Natural killer cell (primary cell): Measurements from ENCODE around the gene CCDC15. TPM values are rescaled to one million over a fixed set of nuclear protein-coding genes. Genes with fewer than 3 reads are reported as not detected.
"Not testable (repeated sequence)": the region's sequence is repeated elsewhere in the genome, so short reads cannot be mapped to it uniquely, and the experiment has no call there.

Experiments used
- ATAC-seq, 3 donors: fragments of 150-1000 bp in 2 of 3; fragments of 200-7000 bp in 1 of 3; cut with Tn5 transposase; 1 replicate in 1 of 3; 2 replicates in 2 of 3; pipeline ENCODE4 v1.10.0; 2021; ENCODE audit warnings: mild to moderate bottlenecking in 2 of 3, moderate library complexity in 2 of 3
- DNase-seq, 2 donors: peaks; one replicate each; pipeline versions ENCODE4 v3.0.0 to v3.0.0-alpha.2; 2013 to 2021; ENCODE audit warnings: mixed read lengths in 1 of 2
- H3K27ac ChIP-seq: one replicate; pipeline ENCODE4 v1.5.1; 2013; ENCODE audit warnings: mild to moderate bottlenecking, low read length
- H3K27me3 ChIP-seq: one replicate; pipeline ENCODE4 v1.6.1; 2013; ENCODE audit warnings: low read length; ENCODE audit not compliant: control insufficient read depth, insufficient read depth
- H3K36me3 ChIP-seq: one replicate; pipeline ENCODE4 v1.6.1; 2013; ENCODE audit warnings: low read length; ENCODE audit not compliant: control insufficient read depth, insufficient read depth
- H3K4me1 ChIP-seq: one replicate; pipeline ENCODE4 v1.6.1; 2013; ENCODE audit warnings: low read length; ENCODE audit not compliant: control insufficient read depth, insufficient read depth
- H3K4me3 ChIP-seq: one replicate; pipeline ENCODE4 v1.5.1; 2013; ENCODE audit warnings: low read length
- H3K9me3 ChIP-seq: one replicate; pipeline ENCODE4 v1.6.1; 2013; ENCODE audit warnings: low read length; ENCODE audit not compliant: control insufficient read depth, insufficient read depth
- H3K27ac Mint-ChIP-seq, 2 donors: one replicate each; pipeline ENCODE4 v1.8.0; 2022; ENCODE audit warnings: mild to moderate bottlenecking in 2 of 2, mixed read lengths in 2 of 2, moderate library complexity in 1 of 2
- H3K27me3 Mint-ChIP-seq, 2 donors: one replicate each; pipeline ENCODE4 v1.8.0; 2022; ENCODE audit warnings: low read depth in 2 of 2, mixed read lengths in 2 of 2
- H3K36me3 Mint-ChIP-seq: one replicate; pipeline ENCODE4 v1.8.0; 2022; ENCODE audit warnings: mixed read lengths
- H3K4me1 Mint-ChIP-seq, 2 donors: one replicate each; pipeline ENCODE4 v1.8.0; 2022; ENCODE audit warnings: mixed read lengths in 2 of 2
- H3K4me3 Mint-ChIP-seq: one replicate; pipeline ENCODE4 v1.8.0; 2022; ENCODE audit warnings: mild to moderate bottlenecking, moderate library complexity, mixed read lengths
- H3K9me3 Mint-ChIP-seq, 2 donors: one replicate each; pipeline ENCODE4 v1.8.0; 2022; ENCODE audit warnings: mixed read lengths in 2 of 2
- CTCF ChIP-seq: fragments of 200-600 bp; IDR thresholded peaks from one replicate; pipeline ENCODE4 v1.8.0; 2022; ENCODE audit warnings: antibody characterized with exemption
- WGBS: methylation state at CpG from one replicate; pipeline ENCODE4 v1.1.7; 2013; ENCODE audit warnings: missing lambda C conversion rate; ENCODE audit not compliant: insufficient coverage; 5-methylcytosine and 5-hydroxymethylcytosine counted together
- intact Hi-C: fragments of 100-400 bp; cut with micrococcal nuclease; formaldehyde crosslinking; loops from one replicate; pipeline ENCODE4 v1.14.2; 2022
- total RNA-seq, 4 donors: library from RNA; stranded (reverse); fragments of 120-200 nt in 1 of 4; gene quantifications; one replicate each; pipeline versions ENCODE4 v1.2.3 to v1.2.4, GENCODE V29; 2013 to 2022

CCDC15 gene
- total RNA-seq, 3 donors from 2014 or later (not counting 1 experiment from before 2014, with no cell fraction given): 3.8 to 4.7 (median 3.9) TPM

DNA sequence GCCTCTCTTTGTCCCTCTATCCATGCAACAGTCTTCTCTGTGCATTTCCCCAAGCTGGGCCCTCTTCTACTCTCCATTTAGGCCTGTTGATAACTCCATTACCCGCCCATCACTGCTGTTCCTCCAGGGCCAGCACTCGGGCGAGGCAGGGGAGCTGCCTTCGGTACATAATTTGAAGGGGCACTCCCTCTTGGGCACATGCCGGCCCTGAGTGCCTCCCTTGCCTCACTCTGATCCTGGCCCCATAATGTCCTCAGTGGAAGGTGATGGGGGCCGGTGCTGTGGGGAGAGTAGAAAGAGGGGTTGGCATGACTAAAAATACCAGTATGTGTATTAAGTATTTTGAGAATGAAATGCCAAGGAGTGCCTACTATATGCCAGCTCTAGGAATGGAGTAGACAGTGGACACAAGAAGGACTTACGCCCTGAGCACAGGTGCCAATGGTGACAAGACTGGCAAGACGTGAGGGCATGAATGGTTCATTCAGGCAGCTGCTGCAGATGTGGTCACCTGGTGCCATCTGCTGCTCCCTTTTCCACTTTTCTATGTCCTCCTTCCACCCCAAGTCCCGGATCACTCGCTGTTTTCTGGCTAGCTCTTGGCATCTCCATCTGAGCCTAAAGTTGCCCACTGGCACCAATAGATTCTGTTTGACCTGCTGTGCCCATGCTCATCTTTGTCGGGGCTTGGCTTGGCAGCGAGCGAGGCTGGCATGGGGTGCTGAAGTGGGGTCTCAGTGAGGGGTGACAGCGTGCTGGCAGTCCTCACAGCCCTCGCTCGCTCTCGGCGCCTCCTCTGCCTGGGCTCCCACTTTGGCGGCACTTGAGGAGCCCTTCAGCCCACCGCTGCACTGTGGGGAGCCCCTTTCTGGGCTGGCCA is 134.8 kb downstream of the CCDC15 start:
- H3K27ac Mint-ChIP-seq: no peak overlapping the region
- 92% methylated on average over 20 of the region's 20 CpGs for WGBS

DNA sequence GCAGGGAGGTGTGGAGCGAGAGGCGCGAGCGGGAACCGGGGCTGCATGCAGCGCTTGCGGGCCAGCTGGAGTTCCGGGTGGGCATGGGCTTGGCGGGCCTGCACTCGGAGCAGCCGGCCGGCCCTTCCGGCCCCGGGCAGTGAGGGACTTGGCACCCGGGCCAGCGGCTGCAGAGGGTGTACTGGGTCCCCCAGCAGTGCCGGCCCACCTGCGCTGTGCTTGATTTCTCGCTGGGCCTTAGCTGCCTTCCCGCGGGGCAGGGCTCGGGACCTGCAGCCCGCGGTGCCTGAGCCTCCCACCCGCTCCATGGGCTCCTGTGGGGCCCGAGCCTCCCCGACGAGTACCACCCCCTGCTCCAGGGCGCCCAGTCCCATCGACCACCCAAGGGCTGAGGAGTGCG is 135.5 kb downstream of the CCDC15 start:
- H3K4me3 Mint-ChIP-seq, H3K36me3 Mint-ChIP-seq, ATAC-seq, H3K27me3 ChIP-seq, intact Hi-C loops, H3K27me3 Mint-ChIP-seq, H3K4me3 ChIP-seq, H3K9me3 ChIP-seq, H3K4me1 Mint-ChIP-seq, H3K27ac ChIP-seq, DNase-seq, H3K4me1 ChIP-seq, H3K9me3 Mint-ChIP-seq, H3K27ac Mint-ChIP-seq, H3K36me3 ChIP-seq: not testable (repeated sequence)
- WGBS: 96% methylated on average over 29 of the region's 31 CpGs

More for the DNA sequence above, 134.8 kb downstream of the CCDC15 start:
- Histone ChIP-seq H3K4me1 (no peaks in the 10 kb centered on the region), H3K36me3 (no peaks in the 10 kb centered on the region), H3K27ac (no peak overlapping the region), H3K27me3 (no peaks in the 10 kb centered on the region), H3K4me3 (no peak overlapping the region), H3K9me3 (no peaks in the 10 kb centered on the region)
- ATAC-seq (no peak), DNase-seq (no peak)
- H3K4me1 Mint-ChIP-seq: peaks cover 0 to 6% of the 10 kb centered on the region in 2 donors
- no peaks in the 10 kb centered on the region for H3K36me3 Mint-ChIP-seq
- no peak overlapping the region for H3K4me3 Mint-ChIP-seq
- H3K9me3 Mint-ChIP-seq: no peaks in the 10 kb centered on the region
- no peaks in the 10 kb centered on the region for H3K27me3 Mint-ChIP-seq
- intact Hi-C loops: no loop called here
- TF ChIP-seq CTCF: no peak

GRCh38 chr11:125090151-125090550 is 136.1 kb downstream of the CCDC15 start:
- not testable (repeated sequence) for H3K9me3 Mint-ChIP-seq, H3K27ac ChIP-seq, H3K27me3 ChIP-seq, DNase-seq, H3K4me1 Mint-ChIP-seq, ATAC-seq, H3K27ac Mint-ChIP-seq, H3K36me3 ChIP-seq, H3K27me3 Mint-ChIP-seq, H3K4me3 Mint-ChIP-seq, H3K9me3 ChIP-seq, H3K4me3 ChIP-seq, H3K4me1 ChIP-seq, H3K36me3 Mint-ChIP-seq
- intact Hi-C loops: loop anchor here (5.0 kb wide), 1 partner anchor 257 kb away; no protein-coding TSS in a partner anchor
- WGBS: 92% methylated on average over 10 of the region's 10 CpGs

DNA sequence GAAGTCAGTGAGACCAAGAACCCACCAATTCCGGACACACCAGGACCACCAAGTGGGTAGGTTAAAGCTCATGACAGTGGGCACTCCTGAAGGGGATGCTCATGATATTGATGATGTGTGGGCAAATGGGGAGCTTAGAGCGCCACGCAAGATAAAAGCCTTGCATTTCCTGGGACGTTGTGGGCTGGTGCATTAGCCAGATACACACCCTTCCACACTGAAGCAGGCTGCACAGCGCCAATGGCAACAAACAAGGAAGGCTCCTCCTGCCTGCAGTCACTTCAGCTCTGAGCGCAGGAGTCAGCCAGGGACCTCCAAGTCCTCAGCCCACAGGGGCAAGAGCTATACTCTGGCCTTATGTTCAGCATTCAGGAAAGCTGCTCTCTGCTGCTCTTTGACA is 136.8 kb downstream of the CCDC15 start:
- no peaks in the 10 kb centered on the region for H3K9me3 ChIP-seq
- TF ChIP-seq CTCF: no peak
- no peaks in the 10 kb centered on the region for H3K36me3 Mint-ChIP-seq

More for the DNA sequence above, 136.8 kb downstream of the CCDC15 start:
- peaks cover 6% of the 10 kb centered on the region for H3K36me3 ChIP-seq
- H3K27ac Mint-ChIP-seq: no peak overlapping the region
- no peak for DNase-seq
- H3K27ac ChIP-seq: no peak overlapping the region
- intact Hi-C loops: loop anchor here (1.0 to 5.0 kb wide), 2 partner anchors 50 to 256 kb away; no protein-coding TSS in a partner anchor
- no peak overlapping the region for H3K4me3 ChIP-seq
- no peaks in the 10 kb centered on the region for H3K9me3 Mint-ChIP-seq
- H3K4me1 ChIP-seq: no peaks in the 10 kb centered on the region
- H3K27me3 Mint-ChIP-seq: no peaks in the 10 kb centered on the region
- no peak overlapping the region for H3K4me3 Mint-ChIP-seq
- WGBS: 92% methylated on average over 6 of the region's 6 CpGs
- peaks cover 0 to 6% of the 10 kb centered on the region in 2 donors for H3K4me1 Mint-ChIP-seq
- no peaks in the 10 kb centered on the region for H3K27me3 ChIP-seq
- ATAC-seq: no peak

Other genes starting within 250 kb of the CCDC15 start
- gene NRGN, start 214.3 kb upstream of the CCDC15 start, total RNA-seq: 10 to 100 TPM; 11.1 to 70.9 (median 28.4) TPM
- not detected for gene VSIG2, start 201.9 kb upstream of the CCDC15 start, total RNA-seq
- gene ESAM, start 191.9 kb upstream of the CCDC15 start, total RNA-seq: 1 to 10 TPM; 1.2 to 2.2 (median 1.5) TPM
- 10 to 100 TPM; 10.1 to 14.1 (median 13.3) TPM for gene MSANTD2, start 153.8 kb upstream of the CCDC15 start, total RNA-seq
- gene ROBO3, start 88.8 kb upstream of the CCDC15 start, total RNA-seq: 10 to 100 TPM; 16.9 to 23.8 (median 22.7) TPM
- gene ROBO4, start 56.3 kb upstream of the CCDC15 start, total RNA-seq: not detected
- not detected for gene HEPN1, start 35.0 kb upstream of the CCDC15 start, total RNA-seq
- not detected for gene HEPACAM, start 18.2 kb upstream of the CCDC15 start, total RNA-seq
- 1 to 10 TPM; 1.0 to 3.2 (median 1.8) TPM for gene SLC37A2, start 109.1 kb downstream of the CCDC15 start, total RNA-seq
- 10 to 100 TPM; 10.0 to 14.2 (median 12.1) TPM for gene TMEM218, start 157.4 kb downstream of the CCDC15 start, total RNA-seq
- gene PKNOX2, start 210.5 kb downstream of the CCDC15 start, total RNA-seq: not detected